WTC11 (cell line): Measurements from ENCODE around the gene SPSB4.

Experiments
- CREB1 ChIP-seq: sonication (generic); formaldehyde crosslinking; IDR thresholded peaks from 2 replicates; pipeline ENCODE4 v1.8.0; 2023; ENCODE audit warnings: mild to moderate bottlenecking, missing genetic modification reagents
- ESRRA ChIP-seq: sonication (generic); formaldehyde crosslinking; IDR thresholded peaks from 2 replicates; pipeline ENCODE4 v1.8.1; 2022; ENCODE audit warnings: mild to moderate bottlenecking, missing genetic modification reagents, borderline replicate concordance
- GABPB1 ChIP-seq: sonication (generic); formaldehyde crosslinking; IDR thresholded peaks from 2 replicates; pipeline ENCODE4 v1.8.1; 2023; ENCODE audit warnings: mild to moderate bottlenecking, missing genetic modification reagents
- JUN ChIP-seq: sonication (generic); formaldehyde crosslinking; IDR thresholded peaks from 2 replicates; pipeline ENCODE4 v1.8.0; 2023; ENCODE audit warnings: mild to moderate bottlenecking, missing genetic modification reagents
- MAX ChIP-seq: sonication (generic); formaldehyde crosslinking; IDR thresholded peaks from 2 replicates; pipeline ENCODE4 v1.8.0; 2022; ENCODE audit warnings: mild to moderate bottlenecking, missing genetic modification reagents
- NFE2L1 ChIP-seq: sonication (generic); formaldehyde crosslinking; IDR thresholded peaks from 2 replicates; pipeline ENCODE4 v1.8.1; 2023; ENCODE audit warnings: missing genetic modification reagents
- SP1 ChIP-seq: sonication (generic); formaldehyde crosslinking; conservative IDR thresholded peaks from 2 replicates; pipeline ENCODE4 v1.8.1; 2022; ENCODE audit warnings: missing genetic modification reagents
- ZBTB43 ChIP-seq: sonication (generic); formaldehyde crosslinking; IDR thresholded peaks from 2 replicates; pipeline ENCODE4 v1.8.1; 2023; ENCODE audit warnings: mild to moderate bottlenecking, missing genetic modification reagents
- TF ChIP-seq, protein P1 (sequence below): fragments of 200-600 bp; IDR thresholded peaks from 2 replicates; pipeline ENCODE4 v1.8.0; 2022; ENCODE audit warnings: antibody characterized with exemption
- TF ChIP-seq, protein P2 (sequence below): sonication (generic); formaldehyde crosslinking; conservative IDR thresholded peaks from 2 replicates; pipeline ENCODE4 v1.8.1; 2023; ENCODE audit warnings: mild to moderate bottlenecking, low read depth, missing genetic modification reagents, moderate library complexity
- TF ChIP-seq, protein P3 (sequence below): sonication (generic); formaldehyde crosslinking; IDR thresholded peaks from 2 replicates; pipeline ENCODE4 v1.8.1; 2022; ENCODE audit warnings: mild to moderate bottlenecking, missing genetic modification reagents, moderate library complexity, borderline replicate concordance
- TF ChIP-seq, protein P4 (sequence below): sonication (generic); formaldehyde crosslinking; IDR thresholded peaks from 2 replicates; pipeline ENCODE4 v1.8.1; 2023; ENCODE audit warnings: mild to moderate bottlenecking, missing genetic modification reagents, borderline replicate concordance

DNA sequence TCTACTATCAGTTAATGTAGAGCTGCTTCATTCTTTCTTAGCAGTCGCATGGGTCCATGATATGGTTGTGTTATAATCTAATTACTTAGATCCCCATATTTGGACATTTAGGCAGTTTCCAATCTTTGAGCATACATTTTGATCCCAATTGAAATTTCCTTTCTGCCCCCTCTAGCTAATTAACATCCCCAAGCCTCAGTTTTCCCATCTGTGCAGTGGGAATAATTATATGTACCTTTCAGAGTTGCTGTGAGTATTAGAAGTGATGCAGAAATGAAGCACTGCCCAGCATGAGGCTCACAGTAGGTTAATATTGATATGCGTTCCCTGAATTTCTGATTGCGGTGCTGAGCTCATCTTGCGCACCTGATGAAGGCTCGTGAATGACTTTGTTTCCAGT, 21.8 kb downstream of the SPSB4 start:
- TF ChIP-seq, protein P1, sequence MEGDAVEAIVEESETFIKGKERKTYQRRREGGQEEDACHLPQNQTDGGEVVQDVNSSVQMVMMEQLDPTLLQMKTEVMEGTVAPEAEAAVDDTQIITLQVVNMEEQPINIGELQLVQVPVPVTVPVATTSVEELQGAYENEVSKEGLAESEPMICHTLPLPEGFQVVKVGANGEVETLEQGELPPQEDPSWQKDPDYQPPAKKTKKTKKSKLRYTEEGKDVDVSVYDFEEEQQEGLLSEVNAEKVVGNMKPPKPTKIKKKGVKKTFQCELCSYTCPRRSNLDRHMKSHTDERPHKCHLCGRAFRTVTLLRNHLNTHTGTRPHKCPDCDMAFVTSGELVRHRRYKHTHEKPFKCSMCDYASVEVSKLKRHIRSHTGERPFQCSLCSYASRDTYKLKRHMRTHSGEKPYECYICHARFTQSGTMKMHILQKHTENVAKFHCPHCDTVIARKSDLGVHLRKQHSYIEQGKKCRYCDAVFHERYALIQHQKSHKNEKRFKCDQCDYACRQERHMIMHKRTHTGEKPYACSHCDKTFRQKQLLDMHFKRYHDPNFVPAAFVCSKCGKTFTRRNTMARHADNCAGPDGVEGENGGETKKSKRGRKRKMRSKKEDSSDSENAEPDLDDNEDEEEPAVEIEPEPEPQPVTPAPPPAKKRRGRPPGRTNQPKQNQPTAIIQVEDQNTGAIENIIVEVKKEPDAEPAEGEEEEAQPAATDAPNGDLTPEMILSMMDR = no peak
- no peak for TF ChIP-seq MAX (CRISPR knock-in tag)
- no peak for TF ChIP-seq NFE2L1 (CRISPR knock-in tag)
- TF ChIP-seq, protein P2, sequence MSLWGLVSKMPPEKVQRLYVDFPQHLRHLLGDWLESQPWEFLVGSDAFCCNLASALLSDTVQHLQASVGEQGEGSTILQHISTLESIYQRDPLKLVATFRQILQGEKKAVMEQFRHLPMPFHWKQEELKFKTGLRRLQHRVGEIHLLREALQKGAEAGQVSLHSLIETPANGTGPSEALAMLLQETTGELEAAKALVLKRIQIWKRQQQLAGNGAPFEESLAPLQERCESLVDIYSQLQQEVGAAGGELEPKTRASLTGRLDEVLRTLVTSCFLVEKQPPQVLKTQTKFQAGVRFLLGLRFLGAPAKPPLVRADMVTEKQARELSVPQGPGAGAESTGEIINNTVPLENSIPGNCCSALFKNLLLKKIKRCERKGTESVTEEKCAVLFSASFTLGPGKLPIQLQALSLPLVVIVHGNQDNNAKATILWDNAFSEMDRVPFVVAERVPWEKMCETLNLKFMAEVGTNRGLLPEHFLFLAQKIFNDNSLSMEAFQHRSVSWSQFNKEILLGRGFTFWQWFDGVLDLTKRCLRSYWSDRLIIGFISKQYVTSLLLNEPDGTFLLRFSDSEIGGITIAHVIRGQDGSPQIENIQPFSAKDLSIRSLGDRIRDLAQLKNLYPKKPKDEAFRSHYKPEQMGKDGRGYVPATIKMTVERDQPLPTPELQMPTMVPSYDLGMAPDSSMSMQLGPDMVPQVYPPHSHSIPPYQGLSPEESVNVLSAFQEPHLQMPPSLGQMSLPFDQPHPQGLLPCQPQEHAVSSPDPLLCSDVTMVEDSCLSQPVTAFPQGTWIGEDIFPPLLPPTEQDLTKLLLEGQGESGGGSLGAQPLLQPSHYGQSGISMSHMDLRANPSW (CRISPR knock-in tag) = no peak
- no peak for TF ChIP-seq JUN
- TF ChIP-seq, protein P3, sequence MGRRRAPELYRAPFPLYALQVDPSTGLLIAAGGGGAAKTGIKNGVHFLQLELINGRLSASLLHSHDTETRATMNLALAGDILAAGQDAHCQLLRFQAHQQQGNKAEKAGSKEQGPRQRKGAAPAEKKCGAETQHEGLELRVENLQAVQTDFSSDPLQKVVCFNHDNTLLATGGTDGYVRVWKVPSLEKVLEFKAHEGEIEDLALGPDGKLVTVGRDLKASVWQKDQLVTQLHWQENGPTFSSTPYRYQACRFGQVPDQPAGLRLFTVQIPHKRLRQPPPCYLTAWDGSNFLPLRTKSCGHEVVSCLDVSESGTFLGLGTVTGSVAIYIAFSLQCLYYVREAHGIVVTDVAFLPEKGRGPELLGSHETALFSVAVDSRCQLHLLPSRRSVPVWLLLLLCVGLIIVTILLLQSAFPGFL (CRISPR knock-in tag) = no peak
- TF ChIP-seq CREB1 (CRISPR knock-in tag) = no peak
- TF ChIP-seq SP1 (CRISPR knock-in tag) = no peak
- no peak for TF ChIP-seq GABPB1 (CRISPR knock-in tag)
- TF ChIP-seq, protein P4, sequence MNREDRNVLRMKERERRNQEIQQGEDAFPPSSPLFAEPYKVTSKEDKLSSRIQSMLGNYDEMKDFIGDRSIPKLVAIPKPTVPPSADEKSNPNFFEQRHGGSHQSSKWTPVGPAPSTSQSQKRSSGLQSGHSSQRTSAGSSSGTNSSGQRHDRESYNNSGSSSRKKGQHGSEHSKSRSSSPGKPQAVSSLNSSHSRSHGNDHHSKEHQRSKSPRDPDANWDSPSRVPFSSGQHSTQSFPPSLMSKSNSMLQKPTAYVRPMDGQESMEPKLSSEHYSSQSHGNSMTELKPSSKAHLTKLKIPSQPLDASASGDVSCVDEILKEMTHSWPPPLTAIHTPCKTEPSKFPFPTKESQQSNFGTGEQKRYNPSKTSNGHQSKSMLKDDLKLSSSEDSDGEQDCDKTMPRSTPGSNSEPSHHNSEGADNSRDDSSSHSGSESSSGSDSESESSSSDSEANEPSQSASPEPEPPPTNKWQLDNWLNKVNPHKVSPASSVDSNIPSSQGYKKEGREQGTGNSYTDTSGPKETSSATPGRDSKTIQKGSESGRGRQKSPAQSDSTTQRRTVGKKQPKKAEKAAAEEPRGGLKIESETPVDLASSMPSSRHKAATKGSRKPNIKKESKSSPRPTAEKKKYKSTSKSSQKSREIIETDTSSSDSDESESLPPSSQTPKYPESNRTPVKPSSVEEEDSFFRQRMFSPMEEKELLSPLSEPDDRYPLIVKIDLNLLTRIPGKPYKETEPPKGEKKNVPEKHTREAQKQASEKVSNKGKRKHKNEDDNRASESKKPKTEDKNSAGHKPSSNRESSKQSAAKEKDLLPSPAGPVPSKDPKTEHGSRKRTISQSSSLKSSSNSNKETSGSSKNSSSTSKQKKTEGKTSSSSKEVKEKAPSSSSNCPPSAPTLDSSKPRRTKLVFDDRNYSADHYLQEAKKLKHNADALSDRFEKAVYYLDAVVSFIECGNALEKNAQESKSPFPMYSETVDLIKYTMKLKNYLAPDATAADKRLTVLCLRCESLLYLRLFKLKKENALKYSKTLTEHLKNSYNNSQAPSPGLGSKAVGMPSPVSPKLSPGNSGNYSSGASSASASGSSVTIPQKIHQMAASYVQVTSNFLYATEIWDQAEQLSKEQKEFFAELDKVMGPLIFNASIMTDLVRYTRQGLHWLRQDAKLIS = no peak
- TF ChIP-seq ZBTB43 (CRISPR knock-in tag) = no peak
- no peak for TF ChIP-seq ESRRA
